K562 (cell line): ENCODE measurements around the gene TRAF3. TPM values are rescaled to one million over a fixed set of nuclear protein-coding genes. Genes with fewer than 3 reads are reported as not detected.
A peak's percentile ranks its signal among the peaks of the same experiment; 100 is the strongest.

Experiments used
- ATAC-seq: fragments of 200-7000 bp; cut with Tn5 transposase; 3 replicates; pipeline ENCODE4 v1.9.1; 2020; ENCODE audit warnings: moderate library complexity
- BruUV-seq: library from RNA; stranded (reverse); fragments of 400-500 nt; replicated peaks from 2 replicates; lab custom pipeline; 2021; lab: Mats Ljungman, UMichigan
- CTCF ChIA-PET: fragments of 300-600 bp; formaldehyde crosslinking; extraction: SDS; loops from one replicate; lab custom pipeline; 2021; ENCODE audit warnings: low intra/inter-chr PET ratio; lab: Yijun Ruan, JAX
- POLR2A ChIA-PET: fragments of 300-600, 350-650 bp; sonication (Branson Sonifier 250); formaldehyde crosslinking; extraction: SDS; loops from one replicate; lab custom pipeline; 2021; ENCODE audit warnings: antibody characterized with exemption, inconsistent platforms; lab: Yijun Ruan, JAX
- DNase-seq, 4 experiments: peaks; one replicate each; pipeline versions ENCODE4 v3.0.0 to v3.0.0-alpha.2; 2011 to 2018; ENCODE audit warnings: low spot score in 3 of 4, mixed read lengths in 3 of 4; ENCODE audit errors: extremely low read depth in 1 of 4
- FAIRE-seq: peaks from 2 replicates; lab custom pipeline; 2011; peaks lifted over from hg19 to GRCh38; lab: Jason Lieb, UNC
- H2AFZ ChIP-seq: 2 replicates; pipeline ENCODE4 v1.6.0; 2011; ENCODE audit warnings: low read depth, low read length, control low read depth, inconsistent platforms
- H3K27ac ChIP-seq: fragments of 200-600 bp; 3 replicates; pipeline ENCODE4 v1.8.0; 2011; ENCODE audit warnings: low read depth, mild to moderate bottlenecking, control low read depth, inconsistent platforms, low read length, moderate library complexity, mixed read lengths; ENCODE audit errors: extremely low read depth
- H3K27me3 ChIP-seq, 2 experiments: fragments of 300-600 bp in 1 of 2; 2 replicates in 1 of 2; 3 replicates in 1 of 2; pipeline versions ENCODE4 v1.6.0 to v1.8.0; 2011; ENCODE audit warnings: inconsistent platforms in 2 of 2, low read length in 2 of 2, mild to moderate bottlenecking in 1 of 2, mixed read lengths in 1 of 2, moderate library complexity in 1 of 2; ENCODE audit not compliant: control insufficient read depth in 2 of 2, insufficient read depth in 2 of 2
- H3K36me3 ChIP-seq: fragments of 300-600 bp; 3 replicates; pipeline ENCODE4 v1.8.0; 2011; ENCODE audit warnings: mild to moderate bottlenecking, low read length, inconsistent platforms; ENCODE audit not compliant: control insufficient read depth, insufficient read depth
- H3K4me1 ChIP-seq, 2 experiments: fragments of 200-600 bp in 1 of 2; replicated peaks in 1 of 2; 2 replicates in 1 of 2; 3 replicates in 1 of 2; pipeline versions ENCODE4 v1.5.1 to v1.8.0; 2011; ENCODE audit warnings: inconsistent platforms in 2 of 2, low read length in 2 of 2, mild to moderate bottlenecking in 1 of 2, mixed read lengths in 1 of 2, moderate library complexity in 1 of 2; ENCODE audit not compliant: control insufficient read depth in 2 of 2, insufficient read depth in 2 of 2
- H3K4me2 ChIP-seq: 2 replicates; pipeline ENCODE4 v1.6.1; 2011; ENCODE audit warnings: low read length, control low read depth, inconsistent platforms, mixed read lengths; ENCODE audit not compliant: insufficient read depth
- H3K4me3 ChIP-seq: fragments of 200-600 bp; sonication (generic), shearing (Covaris generic); 2 replicates; pipeline ENCODE4 v1.5.1; 2016; ENCODE audit warnings: control low read depth, inconsistent platforms
- H3K79me2 ChIP-seq: fragments of 200-600 bp; 3 replicates; pipeline ENCODE4 v1.8.0; 2011; ENCODE audit warnings: low read length, inconsistent platforms; ENCODE audit not compliant: control insufficient read depth, insufficient read depth
- H3K9ac ChIP-seq, 2 experiments: 2 replicates each; pipeline versions ENCODE4 v1.6.0 to v1.6.1; 2011; ENCODE audit warnings: low read depth in 2 of 2, low read length in 2 of 2, control low read depth in 1 of 2, inconsistent platforms in 1 of 2, mild to moderate bottlenecking in 1 of 2, mixed read lengths in 1 of 2; ENCODE audit not compliant: insufficient read depth in 1 of 2
- H3K9me1 ChIP-seq: one replicate; pipeline ENCODE4 v1.6.0; 2011; ENCODE audit warnings: inconsistent platforms, mild to moderate bottlenecking, low read length, moderate library complexity; ENCODE audit not compliant: control insufficient read depth, insufficient read depth
- H3K9me3 ChIP-seq: replicated peaks from 2 replicates; pipeline ENCODE4 v1.5.1; 2011; ENCODE audit warnings: low read depth, low read length, inconsistent platforms; ENCODE audit not compliant: control insufficient read depth, insufficient read depth
- H4K20me1 ChIP-seq: replicated peaks from 2 replicates; pipeline ENCODE4 v1.6.1; 2011; ENCODE audit warnings: low read length, inconsistent platforms, mixed read lengths; ENCODE audit not compliant: control insufficient read depth, insufficient read depth
- FOXK2 ChIP-seq, 2 experiments: fragments of 450-650 bp; IDR thresholded peaks in 1 of 2; conservative IDR thresholded peaks in 1 of 2; 2 replicates each; pipeline ENCODE4 v1.6.1; 2016; ENCODE audit warnings: low read depth in 2 of 2, mild to moderate bottlenecking in 1 of 2
- MCM3 ChIP-seq: fragments of 450-650 bp; IDR thresholded peaks from 2 replicates; pipeline ENCODE4 v1.6.1; 2016
- SAP30 ChIP-seq: fragments of 200-600 bp; sonication (generic); IDR thresholded peaks from 2 replicates; pipeline ENCODE4 v1.6.1; 2012; ENCODE audit warnings: borderline replicate concordance, low read depth, mild to moderate bottlenecking, moderate library complexity, low read length, control low read depth, inconsistent platforms; ENCODE audit not compliant: insufficient read depth, poor library complexity, severe bottlenecking
- SMAD4 ChIP-seq: fragments of 250-450 bp; sonication (Bioruptor Pico); conservative IDR thresholded peaks from 2 replicates; pipeline ENCODE4 v1.8.0; 2021; ENCODE audit warnings: inconsistent platforms, mild to moderate bottlenecking, moderate library complexity
- ZBTB1 ChIP-seq: sonication (generic); formaldehyde crosslinking; IDR thresholded peaks from 2 replicates; pipeline ENCODE4 v1.8.1; 2023; ENCODE audit warnings: missing genetic modification reagents, low read depth, mild to moderate bottlenecking, borderline replicate concordance
- WGBS: fragments of 100-300 bp; shearing (Covaris generic); methylation state at CpG from one replicate; pipeline ENCODE4 v1.1.6; 2016; ENCODE audit warnings: low coverage, mixed read lengths; ENCODE audit not compliant: insufficient coverage; ENCODE audit errors: missing lambda C conversion rate; 5-methylcytosine and 5-hydroxymethylcytosine counted together
- in situ Hi-C: fragments of 300-500 bp; cut with MboI; formaldehyde crosslinking; loops from 4 replicates; pipeline ENCODE4 v1.15.0; 2018; ENCODE audit warnings: inconsistent platforms, mixed read lengths
- intact Hi-C: fragments of 100-400 bp; cut with micrococcal nuclease; formaldehyde crosslinking; loops from 2 replicates; pipeline ENCODE4 v1.14.2; 2022
- polyA plus RNA-seq, 8 experiments: library from polyadenylated mRNA; depleted of rRNA in 4 of 8; stranded (reverse) in 5 of 8; unstranded in 3 of 8; fragments of >200 nt; fragmentation: Nextera tagmentation in 2 of 8; fragmentation: Illumina TruSeq in 1 of 8; extraction: Ambion mirVana in 2 of 8; extraction: Trizol in 1 of 8; gene quantifications; 2 replicates each; pipeline versions ENCODE4 v1.2.1 to v1.2.3, GENCODE V29; 2011 to 2014; ENCODE audit warnings: inconsistent platforms in 1 of 8, missing spikeins in 1 of 8
- total RNA-seq, 7 experiments: library from RNA; depleted of rRNA in 6 of 7; stranded (reverse); fragments of >200 nt in 6 of 7; fragmentation: Illumina TruSeq in 2 of 7; extraction: Trizol in 2 of 7; gene quantifications; 2 replicates each; pipeline versions ENCODE4 v1.2.1 to v1.2.3, GENCODE V29; 2011 to 2021; ENCODE audit warnings: low replicate concordance in 1 of 7
- TF ChIP-seq, protein P1 (sequence below): sonication (generic); formaldehyde crosslinking; IDR thresholded peaks from 2 replicates; pipeline ENCODE4 v1.8.1; 2023; ENCODE audit warnings: mild to moderate bottlenecking, missing genetic modification reagents

Gene TRAF3
- total and polyA plus RNA-seq, 9 of the 15 experiments (the other 6 are each of a cell fraction or from before 2014, with no cell fraction given): 0.52 to 21.3 (median 9.9) TPM

DNA sequence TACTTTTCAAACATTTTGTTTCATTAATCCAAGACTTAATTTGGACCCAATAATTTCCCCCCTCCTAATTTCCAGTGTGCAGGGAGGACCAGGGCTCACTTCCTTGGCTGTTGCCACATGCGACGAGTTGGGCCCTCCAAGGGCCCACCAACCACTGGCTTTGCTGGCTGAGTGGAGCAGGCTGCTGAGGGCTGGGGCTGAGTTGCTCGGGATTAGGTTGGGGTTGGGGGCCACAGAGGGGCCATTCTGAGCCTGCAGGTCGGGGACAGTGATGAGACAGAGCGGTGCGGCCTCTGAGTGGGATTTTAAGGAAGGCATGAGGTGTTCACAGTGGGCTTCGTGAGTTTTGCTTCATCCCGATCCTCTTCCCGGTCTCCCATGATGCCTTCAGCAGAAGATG, 6.1 kb upstream of the TRAF3 start:
- ATAC-seq: no peak
- H3K27me3 ChIP-seq: no peaks in the 10 kb centered on the region
- H2AFZ ChIP-seq: no peak overlapping the region
- H3K27ac ChIP-seq: no peak overlapping the region
- no peak overlapping the region for H3K4me2 ChIP-seq
- H3K9me1 ChIP-seq: no peaks in the 10 kb centered on the region
- POLR2A ChIA-PET: no interaction called here
- no peaks in the 10 kb centered on the region for H3K36me3 ChIP-seq
- 73% methylated on average over 5 of the region's 9 CpGs for WGBS
- H3K79me2 ChIP-seq: no peaks in the 10 kb centered on the region
- peak overlapping the region in 1 of 2 experiments; percentile 50; a peak in 1 of 4 replicates for H3K9ac ChIP-seq
- no peak for DNase-seq
- peaks cover 9 to 29% of the 10 kb centered on the region in 2 experiments; a peak in 4 of 5 replicates for H3K4me1 ChIP-seq
- no peaks in the 10 kb centered on the region for H3K9me3 ChIP-seq
- no peak for FAIRE-seq
- BruUV-seq: no TSS peak
- intact Hi-C loops: no loop called here
- CTCF ChIA-PET: no interaction called here
- in situ Hi-C loops: no loop called here
- no peak overlapping the region for H3K4me3 ChIP-seq
- no peaks in the 10 kb centered on the region for H4K20me1 ChIP-seq
- no peak for TF ChIP-seq SMAD4 (CRISPR knock-in tag)
- TF ChIP-seq ZBTB1 (CRISPR knock-in tag): no peak
- TF ChIP-seq MCM3: no peak
- TF ChIP-seq SAP30: no peak
- no peak for TF ChIP-seq FOXK2 (conservative IDR thresholded peaks at IDR 0.05 in 1 of 2, IDR thresholded peaks at IDR 0.05 in 1 of 2; ENCODE audit: low read depth in 2 of 2)
- TF ChIP-seq, protein P1, sequence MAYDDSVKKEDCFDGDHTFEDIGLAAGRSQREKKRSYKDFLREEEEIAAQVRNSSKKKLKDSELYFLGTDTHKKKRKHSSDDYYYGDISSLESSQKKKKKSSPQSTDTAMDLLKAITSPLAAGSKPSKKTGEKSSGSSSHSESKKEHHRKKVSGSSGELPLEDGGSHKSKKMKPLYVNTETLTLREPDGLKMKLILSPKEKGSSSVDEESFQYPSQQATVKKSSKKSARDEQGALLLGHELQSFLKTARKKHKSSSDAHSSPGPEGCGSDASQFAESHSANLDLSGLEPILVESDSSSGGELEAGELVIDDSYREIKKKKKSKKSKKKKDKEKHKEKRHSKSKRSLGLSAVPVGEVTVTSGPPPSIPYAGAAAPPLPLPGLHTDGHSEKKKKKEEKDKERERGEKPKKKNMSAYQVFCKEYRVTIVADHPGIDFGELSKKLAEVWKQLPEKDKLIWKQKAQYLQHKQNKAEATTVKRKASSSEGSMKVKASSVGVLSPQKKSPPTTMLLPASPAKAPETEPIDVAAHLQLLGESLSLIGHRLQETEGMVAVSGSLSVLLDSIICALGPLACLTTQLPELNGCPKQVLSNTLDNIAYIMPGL: no peak
